Skin epidermis (tissue), 12 donors: ENCODE results near the gene MINPP1.
A peak's percentile ranks its signal among the peaks of the same experiment; 100 is the strongest.

Experiments used
- H3K27ac ChIP-seq, 21 experiments: fragments of 200-600 bp; sonication (generic) in 11 of 21; one replicate each; pipeline ENCODE4 v1.5.0; 2020; ENCODE audit warnings: mild to moderate bottlenecking in 3 of 21, inconsistent platforms in 2 of 21, moderate library complexity in 2 of 21
- H3K4me3 ChIP-seq, 7 experiments: fragments of 200-600 bp; sonication (generic) in 2 of 7; one replicate each; pipeline ENCODE4 v1.5.0; 2020; ENCODE audit warnings: inconsistent platforms in 2 of 7, mild to moderate bottlenecking in 2 of 7, moderate library complexity in 1 of 7

MINPP1 gene

DNA sequence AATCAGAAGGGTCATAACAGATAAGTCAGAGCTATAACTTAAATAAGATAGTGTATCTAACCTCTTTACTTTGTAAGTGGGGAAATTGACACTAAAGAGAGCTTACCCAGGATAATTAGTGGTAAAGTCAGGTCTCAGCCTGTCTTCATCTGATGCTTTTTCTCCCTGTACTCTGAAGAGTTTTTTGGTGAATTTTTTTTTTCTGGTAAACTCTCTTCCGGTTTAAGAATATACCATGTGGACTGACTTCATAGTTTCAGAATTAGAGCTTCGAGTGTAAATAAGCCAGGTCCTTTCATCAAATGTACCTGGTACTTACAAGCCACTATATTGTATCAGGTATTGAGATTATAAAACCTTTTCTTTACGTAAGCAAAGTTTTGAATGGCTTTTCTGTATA is 6.8 kb downstream of the MINPP1 start:
- H3K4me3 ChIP-seq: no peak overlapping the region
- H3K27ac ChIP-seq: no peak overlapping the region

DNA sequence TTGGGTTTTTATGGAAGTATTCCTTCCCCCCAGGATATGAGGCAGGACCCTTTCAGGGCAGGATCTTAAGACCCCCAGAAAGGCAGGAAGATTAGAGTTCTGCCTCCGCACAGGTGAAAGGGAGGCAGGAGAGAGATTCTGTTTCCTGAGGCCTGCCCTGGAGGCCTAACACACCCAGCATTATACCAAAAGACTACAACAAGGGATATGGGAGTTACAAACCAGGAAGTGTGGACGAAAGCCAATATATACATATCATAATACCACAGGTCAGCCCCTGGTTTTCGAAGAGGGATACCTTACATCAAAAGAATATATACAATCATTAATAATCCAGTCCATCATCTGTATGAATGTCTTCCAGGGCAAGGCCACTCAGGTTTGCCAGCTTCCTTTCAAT is 14.2 kb downstream of the MINPP1 start:
- H3K27ac ChIP-seq: no peak overlapping the region
- no peak overlapping the region for H3K4me3 ChIP-seq

DNA sequence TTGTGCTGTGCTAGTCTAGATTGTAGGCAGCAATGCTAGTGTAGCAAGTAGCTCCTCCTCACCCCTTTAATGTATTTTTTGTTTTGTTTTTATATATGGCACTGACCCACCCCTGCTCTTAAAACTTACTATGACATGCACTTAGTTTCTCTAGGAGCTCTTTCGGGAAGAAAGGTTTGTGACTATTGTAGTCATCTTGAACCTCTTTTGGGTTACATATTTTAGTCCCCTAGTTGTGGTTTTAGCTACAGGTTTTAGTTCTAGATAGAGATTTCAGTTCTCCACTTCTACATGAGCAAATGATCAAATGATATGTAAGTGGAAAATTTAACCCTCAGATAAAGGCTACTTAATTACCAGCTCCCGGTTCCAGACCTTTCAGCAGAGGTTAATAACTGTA is 14.9 kb downstream of the MINPP1 start:
- Histone ChIP-seq H3K4me3 (no peak overlapping the region), H3K27ac (no peak overlapping the region)

DNA sequence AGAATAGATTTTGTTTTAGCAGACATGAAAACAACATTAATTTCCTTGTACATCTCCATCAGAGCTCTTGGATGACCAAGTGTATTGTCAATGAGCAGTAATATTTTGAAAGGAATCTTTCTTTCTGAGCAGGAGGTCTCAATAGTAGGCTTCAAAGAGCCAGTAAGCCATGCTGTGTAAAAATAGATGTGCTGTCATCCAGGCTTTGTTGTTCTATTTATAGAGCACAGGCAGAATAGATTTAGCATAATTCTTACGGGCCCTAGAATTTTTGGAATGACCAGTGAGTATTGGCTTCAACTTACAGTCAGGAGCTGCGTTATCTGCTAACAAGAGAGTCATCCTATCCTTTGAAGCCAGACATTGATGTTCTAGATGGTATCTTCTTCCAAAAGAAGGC is 19.0 kb downstream of the MINPP1 start:
- no peak overlapping the region for H3K27ac ChIP-seq
- H3K4me3 ChIP-seq: no peak overlapping the region

DNA sequence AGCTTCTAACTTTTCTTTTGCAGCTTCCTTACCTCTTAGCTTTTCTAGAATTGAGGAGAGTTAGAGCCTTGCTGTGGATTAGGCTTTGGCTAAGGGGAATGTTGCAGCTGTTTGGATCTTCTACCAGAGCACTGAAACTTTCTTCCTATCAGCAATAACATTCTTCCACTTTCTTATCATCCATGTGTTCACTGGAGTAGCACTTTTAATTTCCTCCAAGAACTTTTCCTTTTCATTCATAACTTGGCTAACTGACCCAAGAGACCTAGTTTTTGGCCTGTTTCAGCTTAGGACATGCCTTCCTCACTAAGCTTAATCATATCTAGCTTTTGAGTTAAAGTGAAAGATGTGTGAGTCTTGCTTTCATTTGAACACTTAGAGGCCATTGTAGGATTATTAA is 19.6 kb downstream of the MINPP1 start:
- Histone ChIP-seq H3K4me3 (no peak overlapping the region), H3K27ac (no peak overlapping the region)

DNA sequence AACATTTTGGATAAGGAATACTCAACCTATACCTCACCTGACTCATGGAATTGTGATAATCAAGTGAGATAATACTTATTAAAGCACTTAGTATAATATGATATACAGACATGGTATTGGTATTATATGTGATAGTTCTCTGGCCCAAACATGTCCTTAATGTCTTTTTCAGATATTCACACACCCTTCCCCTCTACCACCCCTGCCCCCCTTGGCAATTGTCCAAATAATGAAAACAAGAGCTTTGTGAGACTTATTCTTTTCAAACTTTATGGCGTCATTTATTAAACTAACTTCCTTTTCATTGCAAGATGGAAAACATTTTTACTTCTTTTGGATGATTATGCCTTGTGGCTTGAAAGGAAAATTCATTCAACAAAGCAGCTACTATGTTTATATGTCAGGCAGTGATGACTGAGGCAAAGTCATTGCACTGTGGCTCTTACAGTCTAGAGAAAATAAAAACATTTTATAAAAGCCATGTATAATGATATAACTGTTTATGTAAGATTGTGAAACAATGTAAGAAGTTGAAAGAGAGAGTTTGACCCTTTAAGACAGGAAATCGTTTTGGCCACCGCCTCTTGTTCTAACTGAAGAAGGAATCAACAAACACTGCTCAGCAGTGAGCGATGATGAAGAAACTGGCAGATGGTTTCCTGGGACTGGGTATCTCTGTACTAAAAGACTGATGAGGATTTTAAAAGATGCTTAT is 27.4 kb downstream of the MINPP1 start:
- Histone ChIP-seq H3K27ac (peak overlapping the region in 4 of 21 experiments; percentile 4 to 38 (median 26)), H3K4me3 (no peak overlapping the region)

GRCh38 chr10:87532696-87533095 is 28.0 kb downstream of the MINPP1 start:
- H3K27ac ChIP-seq: peak overlapping the region in 2 of 21 experiments; percentile 4 to 34
- H3K4me3 ChIP-seq: no peak overlapping the region

DNA sequence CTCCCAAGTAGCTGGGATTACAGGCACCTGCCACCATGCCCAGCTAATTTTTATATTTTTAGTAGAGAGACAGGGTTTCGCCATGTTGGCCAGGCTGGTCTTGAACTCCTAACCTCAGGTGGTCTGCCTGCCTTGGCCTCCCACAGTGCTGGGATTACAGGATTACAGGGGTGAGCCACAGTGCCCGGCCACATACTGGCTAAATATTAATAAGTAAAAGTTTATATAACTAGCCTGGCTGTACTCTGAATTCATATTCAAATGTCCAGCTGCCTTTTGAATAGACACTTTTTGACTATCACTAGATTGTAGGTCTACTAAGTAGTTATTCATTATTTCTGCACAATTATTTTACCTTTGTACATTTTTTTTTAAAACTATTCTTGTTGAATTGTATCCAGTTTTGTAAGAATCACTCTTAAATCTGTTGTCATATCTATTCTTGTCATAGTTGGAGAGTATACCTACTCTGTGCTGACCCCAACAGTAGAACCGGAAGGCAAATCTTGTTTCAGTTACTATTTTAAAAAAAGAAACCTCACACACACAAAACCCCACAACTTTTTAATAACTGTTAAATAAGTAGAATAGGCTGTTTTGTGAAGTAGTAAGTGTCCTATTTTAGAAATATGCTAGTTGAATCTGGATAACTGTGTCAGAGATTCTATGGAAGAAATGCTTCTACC is 29.6 kb downstream of the MINPP1 start:
- Histone ChIP-seq H3K4me3 (no peak overlapping the region), H3K27ac (no peak overlapping the region)

DNA sequence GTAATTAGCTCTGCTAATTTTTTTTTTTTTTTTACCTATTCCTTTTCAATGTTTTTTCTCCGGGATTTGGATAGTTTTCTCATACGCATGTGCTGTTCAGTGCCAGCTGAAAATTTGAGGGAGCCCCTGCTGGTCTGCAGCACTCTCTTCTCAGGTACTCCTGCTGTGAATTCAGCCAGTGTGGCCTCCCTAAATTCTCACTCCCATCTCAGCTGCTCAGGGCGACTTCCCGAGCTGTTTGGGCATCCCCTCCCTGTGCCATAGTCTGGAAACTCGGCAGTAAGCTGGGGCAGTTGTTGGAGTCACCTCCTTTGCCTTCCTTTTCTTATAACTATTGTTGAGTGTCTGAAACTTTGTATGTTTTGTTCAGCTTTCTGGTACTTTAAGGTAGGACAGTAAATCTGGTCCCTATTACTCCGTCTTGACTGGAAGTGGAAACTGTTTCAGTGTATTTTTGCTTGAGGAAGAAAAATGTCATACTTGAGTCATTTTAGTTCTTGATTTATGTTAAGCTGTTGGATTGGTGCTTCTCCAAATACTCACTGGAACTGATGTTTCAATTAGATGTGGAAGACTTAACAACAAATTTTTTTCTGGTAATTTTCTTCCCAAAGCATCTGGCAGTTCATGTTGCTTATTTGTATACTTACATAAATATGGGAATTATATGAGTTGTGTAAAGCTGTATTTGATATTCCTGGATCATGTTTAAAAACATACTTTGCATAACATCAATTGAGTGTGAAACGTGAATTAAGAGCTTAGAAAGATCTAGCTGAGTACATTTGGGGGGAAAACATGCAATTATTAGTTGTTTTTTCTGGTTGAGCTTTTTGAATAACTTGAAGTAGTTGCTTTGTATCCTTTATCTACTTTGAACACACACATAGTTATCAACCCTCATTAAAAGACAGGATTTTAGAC is 33.7 kb downstream of the MINPP1 start:
- H3K27ac ChIP-seq: peak overlapping the region in 1 of 21 experiments; percentile 11
- no peak overlapping the region for H3K4me3 ChIP-seq

DNA sequence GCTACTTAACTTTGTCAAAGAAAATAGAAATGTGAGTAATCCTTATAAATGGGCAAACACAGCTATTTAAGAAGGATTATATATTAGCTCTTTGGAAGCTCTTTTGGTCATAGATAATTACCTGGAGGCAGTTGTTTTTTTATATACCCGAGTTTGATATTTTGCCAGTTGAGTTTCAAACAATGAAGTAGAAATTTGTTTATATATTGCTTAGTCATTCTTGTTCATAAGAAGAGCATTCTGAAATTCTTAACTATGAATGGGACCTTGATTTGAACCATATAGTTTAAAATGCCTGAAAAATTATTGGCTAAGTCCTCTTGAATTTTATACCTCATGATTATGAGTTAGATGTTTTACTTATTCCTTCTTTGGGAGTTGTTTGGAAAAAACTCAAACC is 36.4 kb downstream of the MINPP1 start:
- Histone ChIP-seq H3K4me3 (no peak overlapping the region), H3K27ac (no peak overlapping the region)

GRCh38 chr10:87544721-87545120 is 40.0 kb downstream of the MINPP1 start:
- H3K27ac ChIP-seq: no peak overlapping the region

GRCh38 chr10:87545783-87546182 is 41.1 kb downstream of the MINPP1 start:
- H3K27ac ChIP-seq: peak overlapping the region in 3 of 21 experiments; percentile 13 to 52 (median 29)

More at GRCh38 chr10:87544721-87545120, 40.0 kb downstream of the MINPP1 start:
- no peak overlapping the region for H3K4me3 ChIP-seq

DNA sequence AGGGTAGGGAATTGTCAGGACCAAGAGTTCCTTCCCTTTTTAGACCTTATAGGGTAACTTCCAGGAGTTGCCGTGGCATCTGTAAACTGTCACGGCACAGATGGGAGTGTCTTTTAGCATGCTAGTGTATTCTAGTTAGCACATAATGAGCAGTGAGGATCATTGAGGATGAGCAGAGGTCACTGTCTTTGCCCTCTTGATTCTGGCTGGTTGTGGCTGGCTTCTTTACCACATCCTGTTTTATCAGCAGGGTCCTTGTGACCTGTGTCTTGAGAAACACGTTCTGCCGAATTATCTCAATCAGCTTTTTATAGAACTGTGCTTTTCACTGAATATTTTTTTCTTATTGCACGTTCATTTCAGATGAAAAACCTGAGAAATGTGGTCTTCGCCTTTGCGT is 41.5 kb downstream of the MINPP1 start:
- peak overlapping the region in 4 of 21 experiments; percentile 13 to 69 (median 40) for H3K27ac ChIP-seq
- no peak overlapping the region for H3K4me3 ChIP-seq

More at GRCh38 chr10:87545783-87546182, 41.1 kb downstream of the MINPP1 start:
- no peak overlapping the region for H3K4me3 ChIP-seq

DNA sequence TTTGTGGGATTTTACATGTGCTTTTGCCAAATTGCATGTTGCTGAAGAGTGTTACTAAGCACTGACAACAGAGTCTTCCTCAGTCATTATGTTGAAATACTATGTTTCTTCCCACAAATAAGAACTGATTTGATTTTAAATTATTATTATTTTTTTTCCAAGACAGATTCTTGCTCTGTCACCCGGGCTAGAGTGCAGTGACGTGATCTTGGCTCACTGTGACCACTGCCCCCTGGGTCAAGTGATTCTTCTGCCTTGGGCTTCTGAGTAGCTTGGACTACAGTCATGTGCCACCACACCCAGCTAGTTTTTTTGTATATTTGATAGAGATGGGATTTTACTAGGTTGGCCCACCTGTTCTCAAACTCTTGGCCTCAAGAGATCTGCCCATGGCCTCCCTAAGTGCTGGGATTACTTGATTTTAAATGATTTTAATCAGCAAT is 42.3 kb downstream of the MINPP1 start:
- Histone ChIP-seq H3K4me3 (no peak overlapping the region), H3K27ac (peak overlapping the region in 4 of 21 experiments; percentile 6 to 69 (median 25))

DNA sequence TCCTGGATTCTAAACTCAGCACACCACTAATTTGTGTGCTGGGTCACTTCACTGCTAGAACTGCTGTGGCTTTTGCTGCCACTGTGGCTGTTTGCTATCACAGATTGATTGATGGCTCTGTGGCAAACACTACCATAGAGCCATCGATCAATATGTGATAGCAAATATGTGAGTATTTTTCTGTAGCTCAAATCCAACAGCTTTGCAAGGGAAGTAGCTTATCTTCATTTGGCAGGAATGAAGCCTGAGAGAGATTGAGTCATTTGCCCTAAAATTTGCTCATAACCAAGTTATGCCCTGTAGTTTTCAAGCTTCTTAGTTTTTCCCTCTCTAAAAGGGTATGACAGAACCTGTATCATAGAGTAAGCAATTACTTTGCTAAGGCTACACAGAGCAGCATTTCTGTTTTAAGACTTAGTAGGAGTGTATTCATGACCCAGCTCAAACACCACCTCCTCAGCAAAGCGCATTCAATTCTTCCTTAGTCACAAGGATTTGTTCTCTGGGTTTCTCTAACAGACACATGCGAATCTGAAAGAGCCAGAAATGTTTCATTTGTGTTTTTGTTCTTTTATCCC is 43.1 kb downstream of the MINPP1 start:
- Histone ChIP-seq H3K4me3 (no peak overlapping the region), H3K27ac (peak overlapping the region in 1 of 21 experiments; percentile 35)

- no peak overlapping the region for H3K4me3 ChIP-seq
- H3K27ac ChIP-seq: no peak overlapping the region
Measured at GRCh38 chr10:87550741-87551140, 46.0 kb downstream of the MINPP1 start.

- no peak overlapping the region for H3K27ac ChIP-seq
Measured at GRCh38 chr10:87551326-87551725, 46.6 kb downstream of the MINPP1 start.

DNA sequence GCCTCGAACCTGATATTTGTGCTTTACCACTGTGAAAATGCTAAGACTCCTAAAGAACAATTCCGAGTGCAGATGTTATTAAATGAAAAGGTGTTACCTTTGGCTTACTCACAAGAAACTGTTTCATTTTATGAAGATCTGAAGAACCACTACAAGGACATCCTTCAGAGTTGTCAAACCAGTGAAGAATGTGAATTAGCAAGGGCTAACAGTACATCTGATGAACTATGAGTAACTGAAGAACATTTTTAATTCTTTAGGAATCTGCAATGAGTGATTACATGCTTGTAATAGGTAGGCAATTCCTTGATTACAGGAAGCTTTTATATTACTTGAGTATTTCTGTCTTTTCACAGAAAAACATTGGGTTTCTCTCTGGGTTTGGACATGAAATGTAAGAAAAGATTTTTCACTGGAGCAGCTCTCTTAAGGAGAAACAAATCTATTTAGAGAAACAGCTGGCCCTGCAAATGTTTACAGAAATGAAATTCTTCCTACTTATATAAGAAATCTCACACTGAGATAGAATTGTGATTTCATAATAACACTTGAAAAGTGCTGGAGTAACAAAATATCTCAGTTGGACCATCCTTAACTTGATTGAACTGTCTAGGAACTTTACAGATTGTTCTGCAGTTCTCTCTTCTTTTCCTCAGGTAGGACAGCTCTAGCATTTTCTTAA is 47.7 kb downstream of the MINPP1 start:
- no peak overlapping the region for H3K27ac ChIP-seq

More at GRCh38 chr10:87551326-87551725, 46.6 kb downstream of the MINPP1 start:
- no peak overlapping the region for H3K4me3 ChIP-seq

GRCh38 chr10:87557409-87557808 is 52.7 kb downstream of the MINPP1 start:
- H3K4me3 ChIP-seq: no peak overlapping the region
- no peak overlapping the region for H3K27ac ChIP-seq

More for the DNA sequence above, 47.7 kb downstream of the MINPP1 start:
- no peak overlapping the region for H3K4me3 ChIP-seq
